ENCODE results near the gene TBC1D9.

Gene TBC1D9

GRCh38 chr4:140648716-140649308 lies 107.4 kb downstream of the TBC1D9 start:
- TF ChIP-seq GATA1 (IDR thresholded peaks at IDR 0.05; ENCODE audit: low read depth, low read length) (no peak), POLR2A (IDR thresholded peaks at IDR 0.05; ENCODE audit: low read length) (no peak)
- no peak for DNase-seq

GRCh38 chr4:140645614-140646412 lies 110.4 kb downstream of the TBC1D9 start:
- TF ChIP-seq POLR2A (IDR thresholded peaks at IDR 0.05; ENCODE audit: low read length) (no peak), GATA1 (IDR thresholded peaks at IDR 0.05; ENCODE audit: low read depth, low read length) (no peak)
- no peak for DNase-seq

GRCh38 chr4:140645196-140645595 lies 111.0 kb downstream of the TBC1D9 start:
- TF ChIP-seq POLR2A (IDR thresholded peaks at IDR 0.05; ENCODE audit: low read length) (no peak), GATA1 (IDR thresholded peaks at IDR 0.05; ENCODE audit: low read depth, low read length) (no peak)
- DNase-seq = no peak

GRCh38 chr4:140644470-140645185 lies 111.6 kb downstream of the TBC1D9 start:
- no peak for DNase-seq
- TF ChIP-seq POLR2A (IDR thresholded peaks at IDR 0.05; ENCODE audit: low read length) = no peak
- no peak for TF ChIP-seq GATA1 (IDR thresholded peaks at IDR 0.05; ENCODE audit: low read depth, low read length)

GRCh38 chr4:140643571-140644055 lies 112.6 kb downstream of the TBC1D9 start:
- TF ChIP-seq POLR2A (IDR thresholded peaks at IDR 0.05; ENCODE audit: low read length) = no peak
- TF ChIP-seq GATA1 (IDR thresholded peaks at IDR 0.05; ENCODE audit: low read depth, low read length) = no peak
- DNase-seq = no peak

GRCh38 chr4:140642674-140643437 lies 113.3 kb downstream of the TBC1D9 start:
- TF ChIP-seq POLR2A (IDR thresholded peaks at IDR 0.05; ENCODE audit: low read length) (no peak), GATA1 (IDR thresholded peaks at IDR 0.05; ENCODE audit: low read depth, low read length) (no peak)
- DNase-seq = no peak

- DNase-seq = no peak
- no peak for TF ChIP-seq POLR2A (IDR thresholded peaks at IDR 0.05; ENCODE audit: low read length)
Measured at GRCh38 chr4:140641789-140642439, 114.3 kb downstream of the TBC1D9 start.

GRCh38 chr4:140641105-140641555 lies 115.1 kb downstream of the TBC1D9 start:
- no peak for TF ChIP-seq GATA1 (IDR thresholded peaks at IDR 0.05; ENCODE audit: low read depth, low read length)

GRCh38 chr4:140640150-140640748 lies 115.9 kb downstream of the TBC1D9 start:
- TF ChIP-seq POLR2A (IDR thresholded peaks at IDR 0.05; ENCODE audit: low read length) (no peak), GATA1 (IDR thresholded peaks at IDR 0.05; ENCODE audit: low read depth, low read length) (no peak)
- no peak for DNase-seq

More at GRCh38 chr4:140641105-140641555, 115.1 kb downstream of the TBC1D9 start:
- DNase-seq = no peak

GRCh38 chr4:140639066-140639465 lies 117.1 kb downstream of the TBC1D9 start:
- TF ChIP-seq POLR2A (IDR thresholded peaks at IDR 0.05; ENCODE audit: low read length) (no peak), GATA1 (IDR thresholded peaks at IDR 0.05; ENCODE audit: low read depth, low read length) (no peak)
- no peak for DNase-seq

- DNase-seq = peak; percentile 45 to 63
- no peak for TF ChIP-seq GATA1 (IDR thresholded peaks at IDR 0.05; ENCODE audit: low read depth, low read length)
- no peak for TF ChIP-seq POLR2A (IDR thresholded peaks at IDR 0.05; ENCODE audit: low read length)
Measured at GRCh38 chr4:140637836-140638235, 118.3 kb downstream of the TBC1D9 start.

- DNase-seq = no peak
- TF ChIP-seq GATA1 (IDR thresholded peaks at IDR 0.05; ENCODE audit: low read depth, low read length) = no peak
- no peak for TF ChIP-seq POLR2A (IDR thresholded peaks at IDR 0.05; ENCODE audit: low read length)
Measured at GRCh38 chr4:140635606-140636005, 120.6 kb downstream of the TBC1D9 start.

- TF ChIP-seq POLR2A (IDR thresholded peaks at IDR 0.05; ENCODE audit: low read length) (no peak), GATA1 (IDR thresholded peaks at IDR 0.05; ENCODE audit: low read depth, low read length) (no peak)
- no peak for DNase-seq
Measured at GRCh38 chr4:140633951-140634350, 122.2 kb downstream of the TBC1D9 start.
